Upper lobe of left lung (tissue), 6 donors: ENCODE measurements around the gene SFXN4. TPM values are rescaled to one million over a fixed set of nuclear protein-coding genes. Genes with fewer than 3 reads are reported as not detected.

Experiments
- ATAC-seq, 2 donors: fragments of 200-7000 bp; cut with Tn5 transposase; one replicate each; pipeline ENCODE4 v1.9.1; 2022; ENCODE audit warnings: mild to moderate bottlenecking in 2 of 2, moderate library complexity in 2 of 2; ENCODE audit not compliant: low FRiP score in 2 of 2
- DNase-seq, 2 donors: peaks; one replicate each; pipeline ENCODE4 v3.0.0-alpha.2; 2019 to 2020
- H3K27ac ChIP-seq, 4 donors: fragments of 200-600 bp; sonication (generic); one replicate each; pipeline ENCODE4 v1.5.1; 2016 to 2019
- H3K27me3 ChIP-seq, 4 donors: fragments of 200-600 bp; sonication (generic); one replicate each; pipeline ENCODE4 v1.5.1; 2017 to 2019
- H3K36me3 ChIP-seq, 4 donors: fragments of 200-600 bp; sonication (generic); one replicate each; pipeline ENCODE4 v1.5.1; 2016 to 2019
- H3K4me1 ChIP-seq, 4 donors: fragments of 200-600 bp; sonication (generic); one replicate each; pipeline ENCODE4 v1.5.1; 2018 to 2019
- H3K4me3 ChIP-seq, 4 donors: fragments of 200-600 bp; sonication (generic); one replicate each; pipeline ENCODE4 v1.5.1; 2017 to 2019; ENCODE audit warnings: mild to moderate bottlenecking in 2 of 4, moderate library complexity in 1 of 4
- H3K9me3 ChIP-seq, 4 donors: fragments of 200-600 bp; sonication (generic); one replicate each; pipeline ENCODE4 v1.5.1; 2018 to 2019
- CTCF ChIP-seq, 6 experiments: fragments of 450-650 bp in 4 of 6; fragments of 200-600 bp in 2 of 6; sonication (generic) in 2 of 6; IDR thresholded peaks; one replicate each; pipeline ENCODE4 v1.5.1; 2016 to 2019; ENCODE audit warnings: antibody characterized with exemption in 6 of 6
- EP300 ChIP-seq, 4 donors: sonication (generic); formaldehyde crosslinking; IDR thresholded peaks; one replicate each; pipeline ENCODE4 v1.5.1; 2017; ENCODE audit warnings: antibody characterized with exemption in 4 of 4, control low read depth in 2 of 4
- POLR2A ChIP-seq, 4 donors: fragments of 450-650 bp; IDR thresholded peaks; one replicate each; pipeline ENCODE4 v1.5.1; 2016 to 2017; ENCODE audit warnings: antibody characterized with exemption in 4 of 4, mild to moderate bottlenecking in 2 of 4
- POLR2AphosphoS5 ChIP-seq, 2 donors: sonication (generic); formaldehyde crosslinking; IDR thresholded peaks; one replicate each; pipeline ENCODE4 v1.5.1; 2017; ENCODE audit warnings: antibody characterized with exemption in 2 of 2
- WGBS, 2 donors: methylation state at CpG; one replicate each; pipeline ENCODE4 v1.1.5; 2017 to 2018; 5-methylcytosine and 5-hydroxymethylcytosine counted together
- total RNA-seq, 6 donors: library from RNA; depleted of rRNA in 4 of 6; stranded (reverse); fragments of >200 nt in 4 of 6; gene quantifications; one replicate each; pipeline versions ENCODE4 v1.1.0 to v1.2.1, GENCODE V29; 2016 to 2021
- donor health status: DM: no; HTN: no; CAD: no; lungs with moderate emphysema.
- donor health status: DM: no; HTN: yes; CAD: no; lungs with severe emphysema.

The SFXN4 gene
- total RNA-seq, 6 donors from 2014 or later, result 4.4 to 47.1 (median 19.0) TPM

- Histone ChIP-seq H3K36me3 (peaks cover 0 to 17% (median 8%) of the 10 kb centered on the region in 4 donors), H3K4me1 (peaks cover 11 to 19% (median 12%) of the 10 kb centered on the region in 4 donors), H3K27me3 (no peaks in the 10 kb centered on the region), H3K27ac (peak overlapping the region; percentile 55 to 92 (median 80)), H3K4me3 (peak overlapping the region; percentile 55 to 100 (median 98)), H3K9me3 (no peaks in the 10 kb centered on the region)
- DNase-seq (peak in 1 of 2 donors; percentile 24), ATAC-seq (no peak)
- 2 to 5% methylated on average over 9 to 11 of the region's 22 CpGs for WGBS, 2 donors
- no peak for TF ChIP-seq CTCF (IDR thresholded peaks at IDR 0.05)
- TF ChIP-seq POLR2AphosphoS5 (IDR thresholded peaks at IDR 0.05), result no peak
- TF ChIP-seq POLR2A (IDR thresholded peaks at IDR 0.05), result no peak
- TF ChIP-seq EP300 (IDR thresholded peaks at IDR 0.05), result no peak
Observed at GRCh38 chr10:119104654-119105015, 60.9 kb downstream of the SFXN4 start.

- WGBS, 2 donors, result 0% methylated on average over 2 to 11 of the region's 91 CpGs
- Histone ChIP-seq H3K27me3 (no peaks in the 10 kb centered on the region), H3K9me3 (no peaks in the 10 kb centered on the region), H3K36me3 (peaks cover 0 to 13% (median 7%) of the 10 kb centered on the region in 4 donors), H3K27ac (peak within 1 kb of the TSS; percentile 69 to 92 (median 80)), H3K4me3 (peak within 1 kb of the TSS; percentile 93 to 100 (median 98)), H3K4me1 (peaks cover 11 to 19% (median 12%) of the 10 kb centered on the region in 4 donors)
- peak; percentile 92 to 98 for ATAC-seq
- TF ChIP-seq CTCF (IDR thresholded peaks at IDR 0.05) (peak in 3 of 6 experiments; percentile 9 to 26 (median 24)), POLR2AphosphoS5 (IDR thresholded peaks at IDR 0.05) (peak; percentile 68 to 90), EP300 (IDR thresholded peaks at IDR 0.05) (no peak), POLR2A (IDR thresholded peaks at IDR 0.05) (peak in 3 of 4 donors; percentile 70 to 89 (median 81))
- DNase-seq, result peak; percentile 88 to 95
Observed at GRCh38 chr10:119103903-119104653, 61.4 kb downstream of the SFXN4 start, which contains the start of gene DENND10. Gene DENND10 (plus strand): TSS chr10:119104113. CDS start chr10:119104143, 30 bp downstream.

- Histone ChIP-seq H3K9me3 (no peaks in the 10 kb centered on the region), H3K27ac (peak overlapping the region in 3 of 4 donors; percentile 5 to 92 (median 55)), H3K4me3 (peak overlapping the region in 3 of 4 donors; percentile 96 to 100 (median 99)), H3K4me1 (peaks cover 11 to 19% (median 12%) of the 10 kb centered on the region in 4 donors), H3K27me3 (no peaks in the 10 kb centered on the region), H3K36me3 (peaks cover 0 to 6% (median 2%) of the 10 kb centered on the region in 4 donors)
- no peak for TF ChIP-seq CTCF (IDR thresholded peaks at IDR 0.05)
- no peak for TF ChIP-seq EP300 (IDR thresholded peaks at IDR 0.05)
- no peak for TF ChIP-seq POLR2A (IDR thresholded peaks at IDR 0.05)
- no peak for TF ChIP-seq POLR2AphosphoS5 (IDR thresholded peaks at IDR 0.05)
- WGBS, 2 donors, result 49 to 69% methylated on average over 11 to 12 of the region's 12 CpGs
- no peak for DNase-seq
- no peak for ATAC-seq
Observed at GRCh38 chr10:119103241-119103902, 62.1 kb downstream of the SFXN4 start.

- TF ChIP-seq CTCF (IDR thresholded peaks at IDR 0.05) (no peak), POLR2AphosphoS5 (IDR thresholded peaks at IDR 0.05) (no peak), POLR2A (IDR thresholded peaks at IDR 0.05) (no peak), EP300 (IDR thresholded peaks at IDR 0.05) (no peak)
- no peak for DNase-seq
- no peaks in the 10 kb centered on the region for H3K27me3 ChIP-seq
- no peak for ATAC-seq
- no peak overlapping the region for H3K4me3 ChIP-seq
- H3K36me3 ChIP-seq, result no peaks in the 10 kb centered on the region
- H3K27ac ChIP-seq, result peak overlapping the region in 1 of 4 donors; percentile 51
- peaks cover 11 to 19% (median 12%) of the 10 kb centered on the region in 4 donors for H3K4me1 ChIP-seq
- WGBS, 2 donors, result 68 to 71% methylated on average over 10 of the region's 10 CpGs
- no peaks in the 10 kb centered on the region for H3K9me3 ChIP-seq
Observed at GRCh38 chr10:119101366-119102098, 64.0 kb downstream of the SFXN4 start.
